DMS53 treated with DMSO at 0.1 percent for 48 hours (cell line): ENCODE results near the gene GPR6.

Source experiments
- DNase-seq: peaks from one replicate; lab custom pipeline; 2025; ENCODE audit not compliant: unreplicated experiment; lab: John Stamatoyannopoulos, UW

GPR6 gene

DNA sequence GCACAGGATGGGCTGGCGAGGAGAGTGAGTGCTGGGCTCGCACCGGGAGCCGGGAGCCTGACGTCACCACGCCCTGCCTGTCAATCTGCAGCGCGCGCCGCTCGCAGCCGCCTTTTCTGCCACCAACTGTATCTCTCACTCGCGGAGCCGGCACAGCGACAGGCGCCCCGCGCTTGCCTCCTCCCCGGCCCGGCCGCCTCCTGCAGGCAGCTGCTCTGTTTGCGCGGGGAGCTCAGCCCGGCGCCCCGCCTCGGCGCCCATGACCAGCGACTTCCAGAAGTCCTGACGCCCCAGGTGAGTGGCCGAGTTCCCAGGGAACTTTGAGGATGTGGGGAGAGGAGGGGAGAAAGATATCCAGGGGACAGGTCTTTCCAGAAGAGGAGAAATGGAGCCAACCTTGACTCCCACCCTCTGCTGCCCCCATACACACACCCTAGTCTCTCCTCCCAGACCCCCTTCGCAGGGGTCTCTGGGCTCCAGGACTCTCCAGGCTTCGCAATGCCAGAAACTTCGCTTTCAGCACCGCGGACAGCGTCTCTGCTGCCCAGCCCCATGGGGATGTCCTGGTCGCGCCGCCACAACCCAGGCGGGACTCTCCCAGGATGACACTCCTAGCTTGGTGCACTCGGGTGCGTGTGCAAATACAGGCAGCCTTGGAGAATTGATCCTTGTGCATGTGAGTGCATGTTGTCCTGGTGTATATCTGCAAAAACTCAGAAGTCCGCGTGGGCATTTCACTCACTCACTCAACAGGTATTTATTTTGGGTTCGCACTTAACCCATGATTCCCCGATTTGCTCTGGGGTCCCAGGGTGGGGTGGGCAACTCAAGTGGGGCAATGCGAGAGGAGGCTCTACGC, at the start of gene GPR6:
GPR6 (plus strand) TSS at position 138 of the 859 bp plus-strand sequence. CDS start 802 bp downstream, outside the sequence.
- DNase-seq: peak; percentile 49

- DNase-seq: no peak
These were observed 43.8 kb upstream of the GPR6 start for GRCh38 chr6:109934293-109934692.

GRCh38 chr6:109939654-109940053, 38.5 kb upstream of the GPR6 start:
- no peak for DNase-seq

GRCh38 chr6:109944448-109944847, 33.7 kb upstream of the GPR6 start:
- DNase-seq: peak; percentile 40

GRCh38 chr6:109945091-109945490, 33.0 kb upstream of the GPR6 start:
- no peak for DNase-seq

DNA sequence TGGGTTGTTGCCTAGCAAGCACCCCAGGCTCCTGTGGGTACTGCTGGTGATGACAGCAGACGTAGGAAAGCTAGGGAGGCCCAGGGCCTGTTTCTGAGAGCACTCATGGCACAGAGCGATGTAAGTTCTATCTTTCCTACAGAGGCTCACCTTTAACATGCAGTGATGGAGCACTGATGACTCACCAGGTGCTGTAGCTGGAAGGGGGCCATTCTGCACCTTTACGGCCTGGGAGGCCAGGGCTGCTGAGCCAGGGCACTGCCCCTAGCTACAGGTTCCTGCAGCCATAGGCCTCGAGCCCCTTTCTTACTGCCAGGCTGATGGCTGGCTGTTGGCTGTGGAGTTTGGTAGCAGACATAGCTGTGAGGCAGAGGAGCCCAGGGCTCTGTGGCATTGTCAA, 31.1 kb upstream of the GPR6 start:
- no peak for DNase-seq

DNA sequence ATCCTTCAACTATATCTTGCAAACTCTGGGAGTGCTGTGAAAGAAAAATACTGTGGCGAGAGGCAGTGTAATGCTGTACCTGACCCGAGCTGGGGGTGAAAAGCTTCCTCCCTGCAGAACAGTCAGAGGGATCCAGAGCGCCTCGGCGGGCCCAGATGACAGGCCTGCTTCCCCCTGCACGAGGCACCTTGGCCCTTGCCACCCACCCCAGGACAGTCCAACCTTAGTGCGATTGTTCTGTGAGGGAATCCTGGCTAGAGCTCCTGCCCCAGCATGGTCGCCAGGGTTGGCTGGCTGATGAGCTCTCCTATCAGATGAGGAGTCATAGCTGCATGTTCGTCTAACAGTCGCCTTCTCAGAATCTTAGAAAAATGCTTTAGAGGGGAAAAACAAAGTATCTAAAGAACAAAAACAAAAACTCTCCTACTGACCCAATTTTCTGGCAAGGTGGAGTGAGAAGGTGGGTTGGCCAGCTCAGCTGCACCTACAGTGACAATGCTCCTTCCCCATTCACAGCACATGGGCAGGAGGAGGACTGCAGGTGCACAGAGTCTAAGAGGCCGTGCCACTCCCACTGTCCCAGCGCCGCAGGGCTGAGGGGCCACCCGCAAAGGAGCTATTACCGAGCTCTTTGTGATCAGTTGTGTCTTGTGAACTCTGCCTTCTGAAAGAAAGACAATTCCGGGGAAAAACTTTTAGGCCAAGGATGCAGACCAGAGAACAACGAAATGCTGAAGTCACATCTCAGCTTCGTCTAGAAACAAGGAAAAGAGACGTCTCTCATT, 28.6 kb upstream of the GPR6 start:
- no peak for DNase-seq

DNA sequence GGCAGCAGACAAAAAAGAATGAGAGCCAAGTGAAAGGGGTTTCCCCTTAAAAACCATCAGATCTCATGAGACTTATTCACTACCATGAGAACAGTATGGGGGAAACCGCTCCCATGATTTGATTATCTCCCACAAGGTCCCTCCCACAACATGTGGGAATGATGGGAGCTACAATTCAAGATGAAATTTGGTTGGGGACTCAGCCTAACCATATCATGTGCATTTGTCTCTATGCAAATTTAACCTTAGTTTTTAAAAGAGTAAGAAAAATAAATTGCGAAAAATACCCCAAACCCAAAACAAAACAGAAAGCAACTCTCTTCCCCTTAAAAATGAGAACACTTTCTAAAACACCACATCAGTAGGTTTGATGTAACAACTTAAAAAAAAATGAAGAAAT, 22.6 kb upstream of the GPR6 start:
- DNase-seq: no peak

- no peak for DNase-seq
These were observed 19.5 kb upstream of the GPR6 start for GRCh38 chr6:109958626-109959025.

DNA sequence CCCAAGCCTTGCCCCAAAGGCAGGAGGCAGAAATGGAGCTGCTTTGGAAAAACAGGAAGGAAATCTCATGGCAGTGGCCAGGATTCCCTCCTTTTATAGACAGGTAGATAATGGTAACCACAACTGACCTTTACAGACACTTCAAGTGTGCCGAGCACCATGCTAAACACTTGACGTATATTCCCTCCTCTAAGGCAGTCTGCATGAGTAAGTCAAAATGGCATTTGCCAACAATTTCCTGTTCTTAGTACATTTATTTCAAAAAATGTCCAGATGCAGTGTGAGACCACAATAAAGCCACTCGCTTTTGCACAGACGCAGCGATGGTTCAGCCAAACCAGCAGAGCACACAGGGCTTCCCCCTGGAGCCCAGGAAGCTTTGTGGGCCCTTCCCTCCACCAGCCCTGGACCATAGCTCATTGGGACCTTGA, 16.5 kb upstream of the GPR6 start:
- DNase-seq: no peak

GRCh38 chr6:109962271-109962670, 15.8 kb upstream of the GPR6 start:
- no peak for DNase-seq

GRCh38 chr6:109963598-109964170, 14.4 kb upstream of the GPR6 start:
- DNase-seq: no peak

GRCh38 chr6:109964949-109965348, 13.2 kb upstream of the GPR6 start:
- DNase-seq: no peak

- DNase-seq: no peak
These were observed 11.8 kb upstream of the GPR6 start for GRCh38 chr6:109966299-109966698.

GRCh38 chr6:109977791-109978173, 329 bp upstream of the GPR6 start:
- no peak for DNase-seq

GRCh38 chr6:109979033-109979921, 1.2 kb downstream of the GPR6 start:
- DNase-seq: no peak

GRCh38 chr6:109984410-109984809, 6.3 kb downstream of the GPR6 start:
- no peak for DNase-seq

DNA sequence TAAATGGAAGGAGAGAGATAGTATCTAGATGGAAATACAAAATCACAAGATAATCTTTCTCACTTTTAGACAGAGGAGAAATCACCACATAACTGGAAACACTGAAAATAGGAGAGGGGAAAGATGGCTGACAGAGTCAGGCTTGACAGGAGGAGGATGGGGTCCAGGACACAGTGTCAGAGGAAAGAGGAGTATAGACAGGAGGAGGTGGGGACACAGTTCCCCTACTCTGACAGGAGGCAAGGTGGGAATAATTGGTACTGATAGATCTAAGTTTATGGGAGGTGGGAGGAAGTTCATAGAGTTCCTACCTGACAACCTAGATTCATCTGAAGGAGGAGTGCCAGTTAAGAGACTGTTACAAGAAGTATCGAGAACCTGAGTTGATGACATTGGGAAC, 9.1 kb downstream of the GPR6 start:
- no peak for DNase-seq

- no peak for DNase-seq
These were observed 13.3 kb downstream of the GPR6 start for GRCh38 chr6:109991201-109992101.
